Neural cell (in vitro differentiated cells): ENCODE data around the gene APBA1. TPM values are rescaled to one million over a fixed set of nuclear protein-coding genes. Genes with fewer than 3 reads are reported as not detected.

Source experiments
- H2AFZ ChIP-seq: fragments of 200-600, 300-800 bp; sonication (generic), shearing (Covaris generic); 2 replicates; pipeline ENCODE4 v1.6.0; 2014; ENCODE audit warnings: low read depth, mild to moderate bottlenecking, antibody characterized with exemption, low read length, moderate library complexity
- H3F3A ChIP-seq: fragments of 200-600 bp; shearing (Covaris generic); 2 replicates; pipeline ENCODE4 v1.6.1; 2016; ENCODE audit warnings: mild to moderate bottlenecking, moderate library complexity, mixed read lengths, antibody characterized with exemption, low read length; ENCODE audit not compliant: insufficient read depth, poor library complexity, severe bottlenecking
- H3K27ac ChIP-seq: fragments of 200-600, 300-800 bp; sonication (generic), shearing (Covaris generic); 2 replicates; pipeline ENCODE4 v1.5.1; 2014; ENCODE audit warnings: mild to moderate bottlenecking, low read length, moderate library complexity
- H3K27me3 ChIP-seq: fragments of 300-800, 200-600 bp; sonication (generic), shearing (Covaris generic); 2 replicates; pipeline ENCODE4 v1.6.0; 2014; ENCODE audit warnings: mild to moderate bottlenecking, low read depth, low read length, moderate library complexity; ENCODE audit not compliant: insufficient read depth
- H3K36me3 ChIP-seq: fragments of 300-800, 200-600 bp; sonication (generic), shearing (Covaris generic); 2 replicates; pipeline ENCODE4 v1.5.1; 2014; ENCODE audit warnings: mild to moderate bottlenecking, antibody characterized with exemption, low read length, moderate library complexity; ENCODE audit not compliant: insufficient read depth
- H3K4me2 ChIP-seq: fragments of 300-800, 200-600 bp; sonication (generic), shearing (Covaris generic); 2 replicates; pipeline ENCODE4 v1.6.0; 2014; ENCODE audit warnings: mild to moderate bottlenecking, low read length
- H3K4me3 ChIP-seq: fragments of 300-800, 200-600 bp; sonication (generic), shearing (Covaris generic); 2 replicates; pipeline ENCODE4 v1.5.1; 2014; ENCODE audit warnings: mild to moderate bottlenecking, low read length, moderate library complexity
- H3K79me2 ChIP-seq: fragments of 200-600 bp; shearing (Covaris generic); replicated peaks from 2 replicates; pipeline ENCODE4 v1.6.0; 2014; ENCODE audit warnings: mild to moderate bottlenecking, low read length, moderate library complexity; ENCODE audit not compliant: insufficient read depth
- H3K9ac ChIP-seq: fragments of 300-800, 200-600 bp; sonication (generic), shearing (Covaris generic); 2 replicates; pipeline ENCODE4 v1.6.1; 2016; ENCODE audit warnings: mild to moderate bottlenecking, low read length, mixed read lengths
- H3K9me2 ChIP-seq: fragments of 200-600 bp; shearing (Covaris generic); 2 replicates; pipeline ENCODE4 v1.6.1; 2016; ENCODE audit warnings: mild to moderate bottlenecking, low read length, mixed read lengths; ENCODE audit not compliant: insufficient read depth
- H3K9me3 ChIP-seq: fragments of 200-600, 300-800 bp; sonication (generic), shearing (Covaris generic); 2 replicates; pipeline ENCODE4 v1.6.1; 2016; ENCODE audit warnings: mild to moderate bottlenecking, mixed run types, low read length, moderate library complexity, mixed read lengths
- H4K20me1 ChIP-seq: fragments of 200-600 bp; shearing (Covaris generic); 2 replicates; pipeline ENCODE4 v1.6.1; 2016; ENCODE audit warnings: mild to moderate bottlenecking, mixed run types; ENCODE audit not compliant: insufficient read depth
- CTCF ChIP-seq: fragments of 450-650 bp; IDR thresholded peaks from 2 replicates; pipeline ENCODE4 v1.5.1; 2014; ENCODE audit warnings: antibody characterized with exemption, mild to moderate bottlenecking, moderate library complexity; ENCODE audit not compliant: poor library complexity, severe bottlenecking
- EP300 ChIP-seq: fragments of 450-650 bp; conservative IDR thresholded peaks from 2 replicates; pipeline ENCODE4 v1.6.1; 2014; ENCODE audit warnings: antibody characterized with exemption, mild to moderate bottlenecking, moderate library complexity; ENCODE audit not compliant: poor library complexity, severe bottlenecking
- EZH2 ChIP-seq: fragments of 200-600, 300-800 bp; shearing (Covaris generic), sonication (generic); IDR thresholded peaks from 2 replicates; pipeline ENCODE4 v1.6.1; 2014; ENCODE audit warnings: antibody characterized with exemption, low read length, borderline replicate concordance, mild to moderate bottlenecking; ENCODE audit not compliant: insufficient read depth, poor library complexity, severe bottlenecking
- MXI1 ChIP-seq: fragments of 450-650 bp; conservative IDR thresholded peaks from 2 replicates; pipeline ENCODE4 v1.6.1; 2014; ENCODE audit warnings: antibody characterized with exemption, mild to moderate bottlenecking; ENCODE audit not compliant: poor library complexity, severe bottlenecking
- POLR2AphosphoS5 ChIP-seq: IDR thresholded peaks from 2 replicates; pipeline ENCODE4 v1.6.1; 2012
- RAD21 ChIP-seq: fragments of 450-650 bp; conservative IDR thresholded peaks from 2 replicates; pipeline ENCODE4 v1.6.1; 2014; ENCODE audit warnings: antibody characterized with exemption, mild to moderate bottlenecking, moderate library complexity
- REST ChIP-seq: IDR thresholded peaks from 2 replicates; pipeline ENCODE4 v1.6.1; 2012; ENCODE audit warnings: borderline replicate concordance
- SMC3 ChIP-seq: fragments of 450-650 bp; conservative IDR thresholded peaks from 2 replicates; pipeline ENCODE4 v1.6.1; 2014; ENCODE audit warnings: antibody characterized with exemption, mild to moderate bottlenecking, moderate library complexity; ENCODE audit not compliant: poor library complexity
- TAF1 ChIP-seq: IDR thresholded peaks from 2 replicates; pipeline ENCODE4 v1.6.1; 2012; ENCODE audit warnings: low read depth
- polyA plus RNA-seq: library from polyadenylated mRNA; depleted of rRNA; stranded (reverse); fragments of >200 nt; gene quantifications from 2 replicates; pipeline ENCODE4 v1.2.3, GENCODE V29; 2014

APBA1 gene
- polyA plus RNA-seq, 1 donor from 2014 or later = 10.9 TPM

GRCh38 chr9:69627281-69627680 lies 44.9 kb downstream of the APBA1 start:
- H2AFZ ChIP-seq = no peak overlapping the region
- H3K36me3 ChIP-seq = no peaks in the 10 kb centered on the region
- no peaks in the 10 kb centered on the region for H4K20me1 ChIP-seq

GRCh38 chr9:69623276-69623675 lies 48.9 kb downstream of the APBA1 start:
- Histone ChIP-seq H3K27me3 (no peaks in the 10 kb centered on the region), H3K9me3 (no peaks in the 10 kb centered on the region), H3K36me3 (no peaks in the 10 kb centered on the region), H3K79me2 (no peaks in the 10 kb centered on the region), H3F3A (no peaks in the 10 kb centered on the region), H2AFZ (no peak overlapping the region), H3K4me2 (no peak overlapping the region), H3K27ac (no peak overlapping the region), H3K4me3 (no peak overlapping the region), H3K9ac (no peak overlapping the region), H3K9me2 (no peaks in the 10 kb centered on the region), H4K20me1 (no peaks in the 10 kb centered on the region)
- TF ChIP-seq EP300 (no peak), POLR2AphosphoS5 (no peak), TAF1 (no peak), REST (no peak), RAD21 (no peak)

More at GRCh38 chr9:69627281-69627680, 44.9 kb downstream of the APBA1 start:
- H3K9me2 ChIP-seq = no peaks in the 10 kb centered on the region
- H3K9ac ChIP-seq = no peak overlapping the region
- no peaks in the 10 kb centered on the region for H3K27me3 ChIP-seq
- no peak overlapping the region for H3K27ac ChIP-seq
- no peaks in the 10 kb centered on the region for H3F3A ChIP-seq
- no peaks in the 10 kb centered on the region for H3K79me2 ChIP-seq
- H3K4me3 ChIP-seq = no peak overlapping the region
- H3K9me3 ChIP-seq = no peaks in the 10 kb centered on the region
- H3K4me2 ChIP-seq = no peak overlapping the region
- TF ChIP-seq REST (no peak), RAD21 (no peak), SMC3 (no peak), EZH2 (no peak), TAF1 (no peak), MXI1 (no peak), EP300 (no peak), CTCF (no peak), POLR2AphosphoS5 (no peak)
